GM10248 (cell line): ENCODE measurements around the gene TECPR2.

Source experiments
- CTCF ChIA-PET: fragments of 300-600 bp; sonication (Branson Sonifier 250); formaldehyde crosslinking; extraction: SDS; loops from one replicate; lab custom pipeline; 2021; ENCODE audit warnings: antibody characterized with exemption; lab: Yijun Ruan, JAX
- POLR2A ChIA-PET: fragments of 350-650 bp; sonication (Branson Sonifier 250); formaldehyde crosslinking; extraction: SDS; loops from one replicate; lab custom pipeline; 2020; ENCODE audit warnings: antibody characterized with exemption; lab: Yijun Ruan, JAX
- DNase-seq: peaks from one replicate; pipeline ENCODE4 v3.0.0; 2012; ENCODE audit errors: extremely low spot score
- CTCF ChIP-seq: IDR thresholded peaks from 2 replicates; pipeline ENCODE4 v1.5.1; 2012; ENCODE audit warnings: mild to moderate bottlenecking, low read depth; ENCODE audit errors: extremely low read depth, missing control alignments, control extremely low read depth

The TECPR2 gene

DNA sequence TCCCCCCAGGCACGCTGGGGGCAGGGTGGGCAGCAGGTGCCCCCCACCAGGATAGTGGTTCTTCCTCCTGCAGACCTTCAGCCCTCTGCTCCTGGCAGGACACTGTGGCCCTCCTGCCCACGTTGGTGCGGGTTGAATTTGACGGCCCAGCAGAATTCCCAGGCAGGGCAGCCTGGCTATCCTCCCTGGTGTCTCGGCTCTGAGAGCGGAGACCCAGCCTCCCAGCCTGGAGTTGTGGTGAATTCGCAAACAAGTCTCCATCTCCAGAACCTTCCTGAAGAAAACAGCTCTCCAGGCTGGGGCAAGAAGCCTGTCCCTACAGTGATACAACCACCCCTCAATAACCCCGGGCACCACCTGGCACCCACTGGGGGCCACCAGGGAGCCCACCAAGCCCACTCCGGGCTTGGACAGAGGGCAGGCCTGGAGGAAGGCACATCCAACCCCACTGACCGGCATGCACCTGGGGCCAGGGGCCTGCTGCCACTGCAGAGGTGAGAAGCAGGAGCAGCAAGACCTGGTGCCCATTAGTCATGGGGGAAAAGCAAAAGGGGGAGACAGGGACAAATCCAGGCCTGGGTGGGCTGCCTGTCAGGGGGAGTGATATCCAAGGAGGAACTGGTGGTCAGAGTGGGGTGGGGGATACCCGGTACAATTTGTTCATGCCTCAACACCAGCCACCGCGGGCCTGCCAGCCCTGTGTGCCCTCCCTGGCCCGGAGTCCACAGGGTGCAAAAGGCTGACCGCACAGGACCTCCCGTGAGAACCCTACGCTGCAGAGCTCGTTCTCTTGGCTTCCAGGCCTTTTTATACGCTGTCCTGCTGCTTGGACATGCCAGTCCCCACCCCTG, 143.3 kb downstream of the TECPR2 start:
- TF ChIP-seq CTCF = no peak
- POLR2A ChIA-PET = no interaction called here
- DNase-seq = no peak
- CTCF ChIA-PET = interaction anchor here (1.1 kb wide), 1 partner anchor 10 kb away, joined by 3 read pairs; no protein-coding TSS in a partner anchor

DNA sequence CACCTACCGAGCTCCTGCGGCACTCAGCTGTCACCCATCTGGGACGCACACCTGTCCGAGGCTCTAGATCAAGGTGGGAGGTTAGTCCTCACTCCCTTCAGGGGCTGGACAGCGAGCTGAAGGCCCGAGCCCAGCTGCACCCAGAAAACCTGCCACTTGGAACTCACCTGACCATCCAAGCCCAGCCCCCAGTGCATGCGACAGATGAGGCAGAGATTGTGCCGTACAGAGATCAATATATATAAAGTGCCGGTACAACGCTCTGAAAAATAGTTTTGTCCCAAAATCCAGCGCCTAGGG, 143.8 kb downstream of the TECPR2 start:
- POLR2A ChIA-PET = no interaction called here
- CTCF ChIA-PET = interaction anchor here (1.1 kb wide), 1 partner anchor 10 kb away, joined by 3 read pairs; no protein-coding TSS in a partner anchor
- no peak for DNase-seq
- TF ChIP-seq CTCF = no peak

DNA sequence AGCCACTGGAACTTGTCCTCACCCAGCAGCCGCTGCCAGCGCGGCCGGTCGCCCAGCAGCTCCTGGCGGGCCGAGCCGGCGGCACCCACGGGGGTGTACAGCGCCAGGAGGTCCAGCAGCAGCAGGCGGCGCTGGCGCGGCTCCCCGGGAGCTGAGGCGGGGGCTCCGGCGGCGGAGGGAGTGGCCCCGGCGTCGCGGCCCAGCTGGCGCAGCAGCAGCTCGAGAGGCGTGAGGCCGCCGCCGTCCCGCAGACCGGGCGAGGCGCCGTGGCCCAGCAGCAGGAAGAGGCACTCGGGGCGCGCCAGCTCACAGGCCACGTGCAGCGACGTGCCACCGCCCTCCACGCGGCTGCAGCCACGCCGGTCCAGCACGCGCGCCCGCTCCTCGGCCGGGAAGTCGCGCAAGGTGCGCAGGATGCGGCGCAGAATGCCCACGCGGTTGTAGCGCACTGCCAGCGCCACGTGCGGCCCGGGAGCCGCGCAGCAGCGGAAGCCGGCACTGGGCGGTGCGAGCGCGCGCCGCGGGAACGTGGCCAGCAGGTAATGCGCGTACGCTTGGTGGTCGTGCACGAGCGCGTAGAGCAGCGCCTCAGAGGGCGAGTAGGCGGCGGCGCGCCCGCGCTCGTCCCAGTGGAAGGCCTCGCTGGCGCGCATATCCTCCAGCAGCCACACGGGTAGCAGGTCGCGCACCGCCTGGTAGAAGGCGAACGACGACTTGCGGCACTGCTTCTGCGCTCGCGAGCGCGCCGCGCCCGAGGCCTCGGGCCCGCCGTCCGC, 144.5 kb downstream of the TECPR2 start:
- ChIA-PET POLR2A (no interaction called here), CTCF (interaction anchor here (0.9 to 1.8 kb wide), 5 partner anchors 9 to 190 kb away, joined by 3 to 4 read pairs (median 3); no protein-coding TSS in a partner anchor)
- no peak for TF ChIP-seq CTCF
- DNase-seq = no peak

GRCh38 chr14:102507857-102508312, 145.1 kb downstream of the TECPR2 start:
- no peak for TF ChIP-seq CTCF
- ChIA-PET POLR2A (no interaction called here), CTCF (interaction anchor here (0.9 to 1.8 kb wide), 5 partner anchors 10 to 190 kb away, joined by 3 to 4 read pairs (median 3); no protein-coding TSS in a partner anchor)
- DNase-seq = no peak

DNA sequence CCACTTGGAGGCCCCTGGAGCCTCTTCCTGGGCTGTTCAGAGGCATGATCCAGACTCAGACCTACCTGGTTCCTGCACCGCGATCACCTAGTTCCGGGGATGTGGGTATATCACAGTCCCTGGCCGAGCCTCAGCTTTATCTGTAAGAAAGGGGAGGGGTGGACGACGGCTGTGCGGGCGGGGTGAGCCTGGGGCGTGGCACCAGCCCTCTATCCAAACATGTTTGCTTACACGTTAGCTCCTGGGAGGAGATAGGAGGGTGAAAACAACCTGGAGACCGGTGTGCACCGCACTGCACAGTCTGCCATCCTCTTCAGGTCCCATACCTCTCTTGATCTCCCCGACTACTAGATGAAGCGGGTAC, 145.7 kb downstream of the TECPR2 start:
- no peak for DNase-seq
- TF ChIP-seq CTCF = no peak
- ChIA-PET POLR2A (no interaction called here), CTCF (interaction anchor here (0.9 to 1.8 kb wide), 5 partner anchors 10 to 191 kb away, joined by 3 to 4 read pairs (median 3); no protein-coding TSS in a partner anchor)

- DNase-seq = no peak
- CTCF ChIA-PET = interaction anchor here (0.6 to 3.2 kb wide), 6 partner anchors 9 to 71 kb away, joined by 3 to 25 read pairs (median 4); no protein-coding TSS in a partner anchor
Observed at GRCh38 chr14:102508774-102509745, 146.3 kb downstream of the TECPR2 start.

More at GRCh38 chr14:102508774-102509745, 146.3 kb downstream of the TECPR2 start:
- POLR2A ChIA-PET = no interaction called here
- TF ChIP-seq CTCF = no peak
